ENCODE data around the gene GULP1. TPM values are rescaled to one million over a fixed set of nuclear protein-coding genes. Genes with fewer than 3 reads are reported as not detected.
"Not testable (repeated sequence)": the region's sequence is repeated elsewhere in the genome, so short reads cannot be mapped to it uniquely, and the experiment has no call there.

GULP1 gene
- total RNA-seq, 1 donor, result 21.7 TPM

- Histone ChIP-seq H3K4me3 (ENCODE audit: insufficient read depth, low read length) (no peak overlapping the region), H3K4me2 (ENCODE audit: insufficient read depth, low read length) (no peak overlapping the region), H3K27me3 (ENCODE audit: insufficient read depth, low read length) (no peaks in the 10 kb centered on the region), H3K27ac (ENCODE audit: low read depth, low read length) (no peak overlapping the region), H3K36me3 (ENCODE audit: insufficient read depth, low read length) (no peaks in the 10 kb centered on the region), H4K20me1 (ENCODE audit: insufficient read depth, low read length) (no peaks in the 10 kb centered on the region), H3K4me1 (ENCODE audit: insufficient read depth, low read length) (no peaks in the 10 kb centered on the region), H2AFZ (ENCODE audit: low read length) (no peak overlapping the region), H3K9me3 (ENCODE audit: low read depth, low read length) (no peaks in the 10 kb centered on the region), H3K79me2 (ENCODE audit: insufficient read depth, low read length) (no peaks in the 10 kb centered on the region)
- no peak for DNase-seq (ENCODE audit: insufficient read length, low spot score, missing footprints)
- TF ChIP-seq CTCF (IDR thresholded peaks at IDR 0.05; ENCODE audit: extremely low read depth, low read depth, low read length), result no peak
Measured at GRCh38 chr2:188534875-188535274, 243.2 kb downstream of the GULP1 start.

- Histone ChIP-seq H4K20me1 (ENCODE audit: insufficient read depth, low read length) (no peaks in the 10 kb centered on the region), H3K4me3 (ENCODE audit: insufficient read depth, low read length) (no peak overlapping the region), H3K27ac (ENCODE audit: low read depth, low read length) (no peak overlapping the region), H3K79me2 (ENCODE audit: insufficient read depth, low read length) (no peaks in the 10 kb centered on the region), H3K4me2 (ENCODE audit: insufficient read depth, low read length) (no peak overlapping the region), H3K36me3 (ENCODE audit: insufficient read depth, low read length) (no peaks in the 10 kb centered on the region), H3K4me1 (ENCODE audit: insufficient read depth, low read length) (no peaks in the 10 kb centered on the region), H2AFZ (ENCODE audit: low read length) (no peak overlapping the region), H3K9me3 (ENCODE audit: low read depth, low read length) (no peaks in the 10 kb centered on the region), H3K27me3 (ENCODE audit: insufficient read depth, low read length) (no peaks in the 10 kb centered on the region)
- DNase-seq (ENCODE audit: insufficient read length, low spot score, missing footprints), result no peak
- no peak for TF ChIP-seq CTCF (IDR thresholded peaks at IDR 0.05; ENCODE audit: extremely low read depth, low read depth, low read length)
Measured at GRCh38 chr2:188551671-188552070, 260.0 kb downstream of the GULP1 start.

GRCh38 chr2:188557081-188557480 lies 265.4 kb downstream of the GULP1 start:
- no peak for TF ChIP-seq CTCF (IDR thresholded peaks at IDR 0.05; ENCODE audit: extremely low read depth, low read depth, low read length)
- H3K4me2 ChIP-seq (ENCODE audit: insufficient read depth, low read length), result no peak overlapping the region
- H4K20me1 ChIP-seq (ENCODE audit: insufficient read depth, low read length), result no peaks in the 10 kb centered on the region
- H3K4me1 ChIP-seq (ENCODE audit: insufficient read depth, low read length), result no peaks in the 10 kb centered on the region
- no peaks in the 10 kb centered on the region for H3K79me2 ChIP-seq (ENCODE audit: insufficient read depth, low read length)
- no peaks in the 10 kb centered on the region for H3K27me3 ChIP-seq (ENCODE audit: insufficient read depth, low read length)
- no peak overlapping the region for H2AFZ ChIP-seq (ENCODE audit: low read length)
- no peak overlapping the region for H3K27ac ChIP-seq (ENCODE audit: low read depth, low read length)
- no peak for DNase-seq (ENCODE audit: insufficient read length, low spot score, missing footprints)
- no peak overlapping the region for H3K4me3 ChIP-seq (ENCODE audit: insufficient read depth, low read length)
- H3K36me3 ChIP-seq (ENCODE audit: insufficient read depth, low read length), result no peaks in the 10 kb centered on the region
- H3K9me3 ChIP-seq (ENCODE audit: low read depth, low read length), result no peaks in the 10 kb centered on the region

GRCh38 chr2:188559455-188559854 lies 267.8 kb downstream of the GULP1 start:
- H3K4me1 ChIP-seq (ENCODE audit: insufficient read depth, low read length); H3K27ac ChIP-seq (ENCODE audit: low read depth, low read length); H3K79me2 ChIP-seq (ENCODE audit: insufficient read depth, low read length); H3K9me3 ChIP-seq (ENCODE audit: low read depth, low read length); H3K27me3 ChIP-seq (ENCODE audit: insufficient read depth, low read length); H4K20me1 ChIP-seq (ENCODE audit: insufficient read depth, low read length); H3K36me3 ChIP-seq (ENCODE audit: insufficient read depth, low read length); H3K4me3 ChIP-seq (ENCODE audit: insufficient read depth, low read length); DNase-seq (ENCODE audit: insufficient read length, low spot score, missing footprints); H2AFZ ChIP-seq (ENCODE audit: low read length); H3K4me2 ChIP-seq (ENCODE audit: insufficient read depth, low read length): not testable (repeated sequence)
